IMR-90 (cell line): ENCODE results near the gene GALNT7. TPM values are rescaled to one million over a fixed set of nuclear protein-coding genes. Genes with fewer than 3 reads are reported as not detected.

Experiments
- ATAC-seq: fragments of 200-7000 bp; cut with Tn5 transposase; 2 replicates; pipeline ENCODE4 v1.9.1; 2020; ENCODE audit warnings: low read depth, mild to moderate bottlenecking, moderate library complexity
- BruUV-seq: library from RNA; stranded (reverse); fragments of 400-500 nt; replicated peaks from 2 replicates; lab custom pipeline; 2021; lab: Mats Ljungman, UMichigan
- CTCF ChIA-PET: fragments of 300-600 bp; formaldehyde crosslinking; extraction: SDS; loops from one replicate; lab custom pipeline; 2021; ENCODE audit warnings: antibody characterized with exemption; lab: Yijun Ruan, JAX
- POLR2A ChIA-PET: fragments of 300-600 bp; sonication (Branson Sonifier 250); formaldehyde crosslinking; loops from one replicate; lab custom pipeline; 2022; ENCODE audit warnings: antibody characterized with exemption; ENCODE audit not compliant: unreplicated experiment; lab: Charles Lee
- DNase-seq: peaks from one replicate; pipeline ENCODE4 v3.0.0; 2013
- H2AFZ ChIP-seq: replicated peaks from 2 replicates; pipeline ENCODE3; 2013; ENCODE audit warnings: low read length, mild to moderate bottlenecking; ENCODE audit not compliant: poor library complexity
- H2AK5ac ChIP-seq: 2 replicates; pipeline ENCODE4 v1.6.1; 2013; ENCODE audit warnings: low read depth, low read length, inconsistent platforms
- H2AK9ac ChIP-seq: replicated peaks from 2 replicates; pipeline ENCODE3; 2013; ENCODE audit warnings: mild to moderate bottlenecking, low read depth, low read length, moderate library complexity; ENCODE audit not compliant: poor library complexity
- H2BK120ac ChIP-seq: 2 replicates; pipeline ENCODE4 v1.6.1; 2013; ENCODE audit warnings: low read depth, low read length, inconsistent platforms
- H2BK15ac ChIP-seq: 3 replicates; pipeline ENCODE4 v1.6.1; 2013; ENCODE audit warnings: low read depth, low read length, inconsistent platforms
- H2BK20ac ChIP-seq: 2 replicates; pipeline ENCODE4 v1.6.1; 2013; ENCODE audit warnings: low read depth, mild to moderate bottlenecking, inconsistent platforms, low read length, moderate library complexity
- H2BK5ac ChIP-seq: 2 replicates; pipeline ENCODE4 v1.6.1; 2013; ENCODE audit warnings: mild to moderate bottlenecking, low read depth, low read length, inconsistent platforms; ENCODE audit not compliant: poor library complexity, severe bottlenecking
- H3K14ac ChIP-seq: replicated peaks from 2 replicates; pipeline ENCODE4 v1.6.1; 2013; ENCODE audit warnings: low read depth, low read length, inconsistent platforms
- H3K18ac ChIP-seq: 2 replicates; pipeline ENCODE4 v1.6.1; 2013; ENCODE audit warnings: low read depth, low read length, control low read depth
- H3K23ac ChIP-seq: 2 replicates; pipeline ENCODE4 v1.6.1; 2013; ENCODE audit warnings: low read depth, low read length, inconsistent platforms
- H3K27ac ChIP-seq: 2 replicates; pipeline ENCODE4 v1.5.1; 2013; ENCODE audit warnings: mild to moderate bottlenecking, control low read depth, low read length; ENCODE audit not compliant: insufficient read depth
- H3K27me3 ChIP-seq: 2 replicates; pipeline ENCODE4 v1.6.1; 2013; ENCODE audit warnings: low read length; ENCODE audit not compliant: control insufficient read depth, insufficient read depth
- H3K36me3 ChIP-seq: 2 replicates; pipeline ENCODE4 v1.6.1; 2013; ENCODE audit warnings: low read length, mixed read lengths; ENCODE audit not compliant: control insufficient read depth, insufficient read depth
- H3K4ac ChIP-seq: 2 replicates; pipeline ENCODE4 v1.6.1; 2013; ENCODE audit warnings: low read depth, low read length, inconsistent platforms
- H3K4me1 ChIP-seq: 2 replicates; pipeline ENCODE4 v1.6.1; 2013; ENCODE audit warnings: low read length, mixed read lengths; ENCODE audit not compliant: control insufficient read depth, insufficient read depth
- H3K4me2 ChIP-seq: 2 replicates; pipeline ENCODE4 v1.6.1; 2013; ENCODE audit warnings: low read depth, mild to moderate bottlenecking, control low read depth, low read length, moderate library complexity
- H3K4me3 ChIP-seq: 2 replicates; pipeline ENCODE4 v1.5.1; 2013; ENCODE audit warnings: low read depth, mild to moderate bottlenecking, control low read depth, low read length, moderate library complexity; ENCODE audit not compliant: insufficient read depth
- H3K56ac ChIP-seq: 2 replicates; pipeline ENCODE4 v1.6.1; 2013; ENCODE audit warnings: low read length, inconsistent platforms; ENCODE audit not compliant: insufficient read depth; ENCODE audit errors: extremely low read depth
- H3K79me1 ChIP-seq, 2 experiments: 2 replicates each; pipeline ENCODE4 v1.6.1; 2013; ENCODE audit warnings: low read length in 2 of 2, inconsistent platforms in 1 of 2, low read depth in 1 of 2
- H3K9ac ChIP-seq: 2 replicates; pipeline ENCODE4 v1.6.1; 2013; ENCODE audit warnings: low read depth, low read length, control low read depth
- H3K9me1 ChIP-seq: 2 replicates; pipeline ENCODE4 v1.6.1; 2013; ENCODE audit warnings: low read length, inconsistent platforms; ENCODE audit not compliant: insufficient read depth
- H3K9me3 ChIP-seq: 2 replicates; pipeline ENCODE4 v1.6.1; 2013; ENCODE audit warnings: low read length; ENCODE audit not compliant: control insufficient read depth, insufficient read depth
- H4K20me1 ChIP-seq: 2 replicates; pipeline ENCODE4 v1.6.1; 2013; ENCODE audit warnings: low read length, inconsistent platforms; ENCODE audit not compliant: insufficient read depth
- H4K5ac ChIP-seq: 2 replicates; pipeline ENCODE4 v1.6.1; 2013; ENCODE audit warnings: mild to moderate bottlenecking, low read depth, low read length, control low read depth
- H4K8ac ChIP-seq, 2 experiments: 2 replicates each; pipeline ENCODE4 v1.6.1; 2013; ENCODE audit warnings: low read depth in 2 of 2, low read length in 2 of 2, control low read depth in 1 of 2, inconsistent platforms in 1 of 2
- H4K91ac ChIP-seq: 2 replicates; pipeline ENCODE4 v1.6.1; 2013; ENCODE audit warnings: low read depth, low read length, inconsistent platforms; ENCODE audit not compliant: insufficient read depth
- CEBPB ChIP-seq: IDR thresholded peaks from 2 replicates; pipeline ENCODE4 v1.6.1; 2012; ENCODE audit warnings: low read depth, low read length, improper control_type of control experiment
- CHD1 ChIP-seq: IDR thresholded peaks from 2 replicates; pipeline ENCODE4 v1.6.1; 2012; ENCODE audit warnings: low read depth, low read length, improper control_type of control experiment
- FOS ChIP-seq: fragments of 150-350 bp; IDR thresholded peaks from 2 replicates; pipeline ENCODE4 v1.6.1; 2016; ENCODE audit warnings: low read depth, low read length
- MAFK ChIP-seq: IDR thresholded peaks from 2 replicates; pipeline ENCODE4 v1.6.1; 2012; ENCODE audit warnings: low read depth, low read length, improper control_type of control experiment
- MAZ ChIP-seq: IDR thresholded peaks from 2 replicates; pipeline ENCODE4 v1.6.1; 2012; ENCODE audit warnings: low read depth, mild to moderate bottlenecking, low read length, improper control_type of control experiment, moderate library complexity, borderline replicate concordance
- NFE2L2 ChIP-seq: fragments of 150-350 bp; IDR thresholded peaks from 2 replicates; pipeline ENCODE4 v1.6.1; 2016; ENCODE audit warnings: low read depth, mild to moderate bottlenecking, low read length
- POLR2A ChIP-seq: IDR thresholded peaks from 2 replicates; pipeline ENCODE4 v1.6.1; 2012; ENCODE audit warnings: mild to moderate bottlenecking, low read depth, low read length
- RCOR1 ChIP-seq: IDR thresholded peaks from 2 replicates; pipeline ENCODE4 v1.6.1; 2012; ENCODE audit warnings: mild to moderate bottlenecking, low read length, improper control_type of control experiment; ENCODE audit not compliant: insufficient replicate concordance
- RFX5 ChIP-seq: IDR thresholded peaks from 2 replicates; pipeline ENCODE4 v1.8.0; 2012; ENCODE audit warnings: low read depth, mild to moderate bottlenecking, low read length, moderate library complexity
- SMC3 ChIP-seq: fragments of 150-350 bp; IDR thresholded peaks from 2 replicates; pipeline ENCODE4 v1.6.1; 2016; ENCODE audit warnings: low read depth, mild to moderate bottlenecking, antibody characterized with exemption, low read length, moderate library complexity
- WGBS, 2 experiments: methylation state at CpG; one replicate each; pipeline versions ENCODE4 v1.1.5 to v1.1.7; 2013; ENCODE audit warnings: missing lambda C conversion rate in 2 of 2; ENCODE audit not compliant: insufficient read length in 1 of 2; ENCODE audit errors: extremely low coverage in 2 of 2; 5-methylcytosine and 5-hydroxymethylcytosine counted together
- dilution Hi-C: fragments of 300-500 bp; cut with HindIII; formaldehyde crosslinking; loops from one replicate; pipeline ENCODE4 v1.14.3; 2018; ENCODE audit warnings: low sequenced_read_pairs; ENCODE audit not compliant: unreplicated experiment
- in situ Hi-C: fragments of 300-500 bp; cut with MboI; formaldehyde crosslinking; loops from 3 replicates; pipeline ENCODE4 v1.14.3; 2019; ENCODE audit warnings: low sequenced_read_pairs, inconsistent platforms, mixed read lengths
- intact Hi-C: fragments of 100-400 bp; cut with micrococcal nuclease; formaldehyde crosslinking; loops from 2 replicates; pipeline ENCODE4 v1.10.0; 2022
- polyA plus RNA-seq, 3 experiments: library from polyadenylated mRNA; depleted of rRNA; stranded (reverse); fragments of >200 nt; gene quantifications; 2 replicates each; pipeline ENCODE4 v1.2.3, GENCODE V29; 2012; ENCODE audit warnings: low replicate concordance in 1 of 3
- total RNA-seq: library from RNA; depleted of rRNA; stranded (reverse); fragments of >200 nt; gene quantifications from 2 replicates; pipeline ENCODE4 v1.2.3, GENCODE V29; 2012
- TF ChIP-seq, protein P1 (sequence below): conservative IDR thresholded peaks from 2 replicates; pipeline ENCODE4 v1.5.1; 2012; ENCODE audit warnings: mild to moderate bottlenecking, low read depth, low read length, improper control_type of control experiment
- TF ChIP-seq, protein P2 (sequence below): fragments of 150-350 bp; IDR thresholded peaks from 2 replicates; pipeline ENCODE4 v1.6.1; 2016; ENCODE audit warnings: low read depth, mild to moderate bottlenecking, low read length, moderate library complexity, borderline replicate concordance
- TF ChIP-seq, protein P3 (sequence below): fragments of 150-350 bp; IDR thresholded peaks from 2 replicates; pipeline ENCODE4 v1.6.1; 2017; ENCODE audit warnings: mild to moderate bottlenecking, antibody characterized with exemption, low read length, low read depth

Gene GALNT7
- total and polyA plus RNA-seq, 2 of the 4 experiments (the other 2 are of a cell fraction), result 19.1 to 31.2 TPM

DNA sequence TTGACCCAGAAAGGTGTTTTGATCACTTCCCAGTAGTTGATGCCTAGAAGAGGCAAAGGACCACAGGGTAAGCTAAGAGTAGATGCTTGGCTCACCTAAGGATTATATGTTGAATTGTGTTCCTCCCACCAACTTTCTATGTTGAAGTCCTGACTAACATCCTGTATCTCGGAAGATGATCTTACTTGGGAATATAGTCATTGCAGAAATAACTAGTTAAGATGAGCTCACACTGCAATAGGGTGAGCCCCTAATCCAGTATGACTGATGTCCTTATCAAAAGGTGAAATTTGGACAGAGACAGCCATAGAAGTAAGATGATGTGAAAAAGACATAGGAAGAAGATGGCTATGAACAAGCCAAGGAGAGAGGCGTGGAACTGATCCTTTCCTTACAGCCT, 168.9 kb downstream of the GALNT7 start:
- no peak overlapping the region for H4K91ac ChIP-seq
- H3K79me1 ChIP-seq, result peaks cover 0 to 4% of the 10 kb centered on the region in 2 experiments; a peak in 1 of 4 replicates
- no peaks in the 10 kb centered on the region; the same call in 1 of the 2 replicates for H3K9me1 ChIP-seq
- H3K4me1 ChIP-seq, result no peaks in the 10 kb centered on the region
- dilution Hi-C loops (no loop called here), in situ Hi-C loops (no loop called here), intact Hi-C loops (no loop called here)
- peak overlapping the region in 1 of 2 experiments; percentile 14; a peak in 2 of 4 replicates for H4K8ac ChIP-seq
- H3K23ac ChIP-seq, result 0 out of 2 replicates have a peak overlapping the region, but pooled peaks have one; percentile 2
- no peaks in the 10 kb centered on the region; the same call in 1 of the 2 replicates for H3K36me3 ChIP-seq
- ATAC-seq (no peak), DNase-seq (peak; percentile 23)
- H3K14ac ChIP-seq, result no peak overlapping the region
- no peak overlapping the region for H2BK5ac ChIP-seq
- BruUV-seq, result no TSS peak
- no peak overlapping the region for H3K27ac ChIP-seq
- no peaks in the 10 kb centered on the region for H3K27me3 ChIP-seq
- H3K4me3 ChIP-seq, result no peak overlapping the region
- ChIA-PET CTCF (no interaction called here), POLR2A (no interaction called here)
- no peak overlapping the region for H2AK9ac ChIP-seq
- H4K20me1 ChIP-seq, result no peaks in the 10 kb centered on the region
- H2BK120ac ChIP-seq, result no peak overlapping the region
- no peak overlapping the region for H2BK15ac ChIP-seq
- no CpG with 5 or more reads among the region's 2 CpGs for WGBS, 2 experiments
- H3K9ac ChIP-seq, result no peak overlapping the region
- H2AFZ ChIP-seq, result no peak overlapping the region
- peak overlapping the region; percentile 24; the same call in 1 of the 2 replicates for H3K4me2 ChIP-seq
- TF ChIP-seq MAZ (no peak), CEBPB (no peak), SMC3 (no peak), POLR2A (no peak), MAFK (no peak), CHD1 (no peak), RCOR1 (no peak), RFX5 (no peak), NFE2L2 (no peak), FOS (no peak)
- TF ChIP-seq, protein P1, sequence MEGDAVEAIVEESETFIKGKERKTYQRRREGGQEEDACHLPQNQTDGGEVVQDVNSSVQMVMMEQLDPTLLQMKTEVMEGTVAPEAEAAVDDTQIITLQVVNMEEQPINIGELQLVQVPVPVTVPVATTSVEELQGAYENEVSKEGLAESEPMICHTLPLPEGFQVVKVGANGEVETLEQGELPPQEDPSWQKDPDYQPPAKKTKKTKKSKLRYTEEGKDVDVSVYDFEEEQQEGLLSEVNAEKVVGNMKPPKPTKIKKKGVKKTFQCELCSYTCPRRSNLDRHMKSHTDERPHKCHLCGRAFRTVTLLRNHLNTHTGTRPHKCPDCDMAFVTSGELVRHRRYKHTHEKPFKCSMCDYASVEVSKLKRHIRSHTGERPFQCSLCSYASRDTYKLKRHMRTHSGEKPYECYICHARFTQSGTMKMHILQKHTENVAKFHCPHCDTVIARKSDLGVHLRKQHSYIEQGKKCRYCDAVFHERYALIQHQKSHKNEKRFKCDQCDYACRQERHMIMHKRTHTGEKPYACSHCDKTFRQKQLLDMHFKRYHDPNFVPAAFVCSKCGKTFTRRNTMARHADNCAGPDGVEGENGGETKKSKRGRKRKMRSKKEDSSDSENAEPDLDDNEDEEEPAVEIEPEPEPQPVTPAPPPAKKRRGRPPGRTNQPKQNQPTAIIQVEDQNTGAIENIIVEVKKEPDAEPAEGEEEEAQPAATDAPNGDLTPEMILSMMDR, result no peak
- TF ChIP-seq, protein P2, sequence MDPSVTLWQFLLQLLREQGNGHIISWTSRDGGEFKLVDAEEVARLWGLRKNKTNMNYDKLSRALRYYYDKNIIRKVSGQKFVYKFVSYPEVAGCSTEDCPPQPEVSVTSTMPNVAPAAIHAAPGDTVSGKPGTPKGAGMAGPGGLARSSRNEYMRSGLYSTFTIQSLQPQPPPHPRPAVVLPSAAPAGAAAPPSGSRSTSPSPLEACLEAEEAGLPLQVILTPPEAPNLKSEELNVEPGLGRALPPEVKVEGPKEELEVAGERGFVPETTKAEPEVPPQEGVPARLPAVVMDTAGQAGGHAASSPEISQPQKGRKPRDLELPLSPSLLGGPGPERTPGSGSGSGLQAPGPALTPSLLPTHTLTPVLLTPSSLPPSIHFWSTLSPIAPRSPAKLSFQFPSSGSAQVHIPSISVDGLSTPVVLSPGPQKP, result no peak
- TF ChIP-seq, protein P3, sequence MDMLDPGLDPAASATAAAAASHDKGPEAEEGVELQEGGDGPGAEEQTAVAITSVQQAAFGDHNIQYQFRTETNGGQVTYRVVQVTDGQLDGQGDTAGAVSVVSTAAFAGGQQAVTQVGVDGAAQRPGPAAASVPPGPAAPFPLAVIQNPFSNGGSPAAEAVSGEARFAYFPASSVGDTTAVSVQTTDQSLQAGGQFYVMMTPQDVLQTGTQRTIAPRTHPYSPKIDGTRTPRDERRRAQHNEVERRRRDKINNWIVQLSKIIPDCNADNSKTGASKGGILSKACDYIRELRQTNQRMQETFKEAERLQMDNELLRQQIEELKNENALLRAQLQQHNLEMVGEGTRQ, result no peak
- no peak overlapping the region for H3K56ac ChIP-seq
- H3K18ac ChIP-seq, result no peak overlapping the region
- no peak overlapping the region for H2BK20ac ChIP-seq
- H3K4ac ChIP-seq, result no peak overlapping the region
- H4K5ac ChIP-seq, result no peak overlapping the region
- no peaks in the 10 kb centered on the region for H3K9me3 ChIP-seq
- H2AK5ac ChIP-seq, result no peak overlapping the region
